ENCODE results near the gene SLC6A6.

The SLC6A6 gene

DNA sequence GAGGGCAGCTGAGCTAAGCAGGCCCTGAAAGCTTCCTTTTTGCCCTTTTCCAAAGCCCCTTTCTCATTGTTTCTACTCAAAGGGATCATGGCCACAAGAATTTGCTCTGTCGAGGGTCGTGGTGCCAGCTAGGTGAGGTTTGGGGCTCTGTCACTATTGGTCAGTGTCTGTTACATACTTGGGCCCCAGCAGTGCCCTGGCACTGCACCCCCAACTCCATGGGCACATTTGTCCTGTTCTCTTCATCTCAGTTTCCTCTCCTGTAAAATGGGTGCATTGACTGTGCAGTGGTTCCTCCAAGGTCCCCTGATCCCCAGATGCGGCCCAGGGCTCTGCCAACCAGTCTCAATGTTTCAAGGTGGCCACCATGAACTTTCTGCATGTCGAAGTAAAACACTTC is 62.1 kb downstream of the SLC6A6 start:
- H3K27ac Mint-ChIP-seq, result no peak overlapping the region
- no peak for DNase-seq
- no peaks in the 10 kb centered on the region for H3K9me3 Mint-ChIP-seq
- H3K4me1 Mint-ChIP-seq, result peaks cover 31% of the 10 kb centered on the region
- H3K36me3 Mint-ChIP-seq (ENCODE audit: low read depth), result peaks cover 41% of the 10 kb centered on the region
- H3K27me3 Mint-ChIP-seq (ENCODE audit: low read depth, poor library complexity), result no peaks in the 10 kb centered on the region
- TF ChIP-seq, protein P1, sequence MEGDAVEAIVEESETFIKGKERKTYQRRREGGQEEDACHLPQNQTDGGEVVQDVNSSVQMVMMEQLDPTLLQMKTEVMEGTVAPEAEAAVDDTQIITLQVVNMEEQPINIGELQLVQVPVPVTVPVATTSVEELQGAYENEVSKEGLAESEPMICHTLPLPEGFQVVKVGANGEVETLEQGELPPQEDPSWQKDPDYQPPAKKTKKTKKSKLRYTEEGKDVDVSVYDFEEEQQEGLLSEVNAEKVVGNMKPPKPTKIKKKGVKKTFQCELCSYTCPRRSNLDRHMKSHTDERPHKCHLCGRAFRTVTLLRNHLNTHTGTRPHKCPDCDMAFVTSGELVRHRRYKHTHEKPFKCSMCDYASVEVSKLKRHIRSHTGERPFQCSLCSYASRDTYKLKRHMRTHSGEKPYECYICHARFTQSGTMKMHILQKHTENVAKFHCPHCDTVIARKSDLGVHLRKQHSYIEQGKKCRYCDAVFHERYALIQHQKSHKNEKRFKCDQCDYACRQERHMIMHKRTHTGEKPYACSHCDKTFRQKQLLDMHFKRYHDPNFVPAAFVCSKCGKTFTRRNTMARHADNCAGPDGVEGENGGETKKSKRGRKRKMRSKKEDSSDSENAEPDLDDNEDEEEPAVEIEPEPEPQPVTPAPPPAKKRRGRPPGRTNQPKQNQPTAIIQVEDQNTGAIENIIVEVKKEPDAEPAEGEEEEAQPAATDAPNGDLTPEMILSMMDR (IDR thresholded peaks at IDR 0.05), result no peak
- H3K4me3 Mint-ChIP-seq, result no peak overlapping the region

DNA sequence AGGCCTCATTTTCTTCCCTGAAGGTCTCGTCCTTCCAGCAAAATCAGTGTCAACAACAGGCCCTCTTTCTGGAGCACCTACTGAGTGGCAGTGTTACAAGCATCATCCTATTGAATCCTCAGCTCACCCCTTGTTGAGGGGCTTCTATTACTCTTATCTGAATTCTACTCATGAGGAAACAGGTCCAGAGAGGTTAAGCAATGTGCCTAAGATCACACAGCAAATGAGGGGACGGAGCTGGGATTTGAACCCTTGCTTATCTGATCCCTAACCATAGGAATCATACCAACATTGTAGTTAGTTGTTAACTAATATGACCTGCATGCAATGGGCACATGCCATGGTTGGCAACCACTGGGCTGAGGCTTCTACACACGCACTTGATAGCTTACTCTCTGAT is 63.0 kb downstream of the SLC6A6 start:
- Mint-ChIP-seq H3K27ac (no peak overlapping the region), H3K27me3 (ENCODE audit: low read depth, poor library complexity) (no peaks in the 10 kb centered on the region), H3K9me3 (no peaks in the 10 kb centered on the region), H3K4me3 (no peak overlapping the region), H3K4me1 (peaks cover 34% of the 10 kb centered on the region), H3K36me3 (ENCODE audit: low read depth) (peaks cover 41% of the 10 kb centered on the region)
- no peak for DNase-seq
- TF ChIP-seq, protein P1 (IDR thresholded peaks at IDR 0.05), result no peak

DNA sequence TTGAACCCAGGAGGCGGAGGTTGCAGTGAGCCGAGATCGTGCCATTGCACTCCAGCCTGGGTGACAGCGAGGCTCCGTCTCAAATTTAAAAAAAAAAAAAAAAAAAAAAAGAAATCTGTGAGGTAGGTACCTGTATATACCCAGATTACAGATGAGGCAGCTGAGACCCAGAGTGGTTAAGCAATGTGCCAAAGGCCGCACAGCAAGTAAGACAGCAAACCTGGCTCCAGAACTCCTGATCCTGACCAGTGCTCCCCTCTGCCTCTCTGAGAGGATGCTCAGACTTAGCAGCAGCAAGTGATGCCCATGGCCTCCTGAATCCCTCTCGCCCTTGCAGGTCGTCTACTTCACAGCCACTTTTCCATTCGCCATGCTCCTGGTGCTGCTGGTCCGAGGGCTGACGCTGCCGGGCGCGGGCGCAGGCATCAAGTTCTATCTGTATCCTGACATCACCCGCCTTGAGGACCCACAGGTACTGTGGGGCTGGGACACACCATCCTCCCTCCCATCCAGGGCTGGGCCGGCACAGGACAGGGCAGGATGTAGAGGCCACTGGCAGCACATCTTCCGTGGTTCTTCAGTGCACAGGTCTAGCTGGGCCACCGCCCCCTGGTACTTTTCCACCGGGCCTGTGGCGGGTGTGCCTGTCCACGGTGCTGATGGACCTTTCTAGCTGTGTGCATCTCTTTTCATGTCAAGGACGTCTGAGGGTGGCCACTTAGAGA is 63.9 kb downstream of the SLC6A6 start:
- TF ChIP-seq, protein P1 (IDR thresholded peaks at IDR 0.05), result no peak
- Mint-ChIP-seq H3K27ac (no peak overlapping the region), H3K27me3 (ENCODE audit: low read depth, poor library complexity) (no peaks in the 10 kb centered on the region), H3K36me3 (ENCODE audit: low read depth) (peaks cover 42% of the 10 kb centered on the region), H3K9me3 (no peaks in the 10 kb centered on the region), H3K4me1 (peaks cover 32% of the 10 kb centered on the region), H3K4me3 (no peak overlapping the region)
- no peak for DNase-seq

DNA sequence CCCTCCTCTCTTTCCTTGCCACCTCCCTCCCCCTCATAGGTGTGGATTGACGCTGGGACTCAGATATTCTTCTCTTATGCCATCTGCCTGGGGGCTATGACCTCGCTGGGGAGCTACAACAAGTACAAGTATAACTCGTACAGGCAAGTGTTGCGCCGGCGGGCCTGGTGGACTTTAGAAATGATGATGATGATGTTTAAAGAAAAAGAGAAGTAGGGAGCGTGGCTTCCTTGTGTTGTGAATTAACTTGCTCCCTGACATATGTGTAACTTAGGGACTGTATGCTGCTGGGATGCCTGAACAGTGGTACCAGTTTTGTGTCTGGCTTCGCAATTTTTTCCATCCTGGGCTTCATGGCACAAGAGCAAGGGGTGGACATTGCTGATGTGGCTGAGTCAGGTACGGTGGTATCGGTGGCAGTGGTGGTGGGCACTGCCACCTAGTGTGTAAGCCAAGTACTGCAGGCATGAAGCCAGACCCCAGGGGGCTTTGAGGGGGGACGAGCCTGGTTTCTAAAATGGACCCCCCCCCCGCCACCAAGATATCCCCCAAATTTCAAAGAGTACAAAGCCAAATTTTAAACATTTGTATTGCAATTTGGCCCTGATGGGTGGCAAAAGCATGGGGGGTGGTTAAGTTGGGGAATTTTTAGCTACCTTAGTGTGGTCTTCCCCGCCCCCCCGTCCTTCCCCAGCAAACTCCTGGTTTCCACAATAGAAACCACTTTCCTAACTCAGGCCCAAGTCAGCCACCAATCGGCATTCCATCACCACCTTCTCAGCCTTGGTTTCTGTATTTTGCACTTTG is 65.6 kb downstream of the SLC6A6 start:
- Mint-ChIP-seq H3K4me1 (peaks cover 31% of the 10 kb centered on the region), H3K4me3 (no peak overlapping the region), H3K36me3 (ENCODE audit: low read depth) (peaks cover 52% of the 10 kb centered on the region), H3K27me3 (ENCODE audit: low read depth, poor library complexity) (no peaks in the 10 kb centered on the region), H3K27ac (no peak overlapping the region), H3K9me3 (peaks cover 7% of the 10 kb centered on the region)
- peak; percentile 71 for DNase-seq
- TF ChIP-seq, protein P1 (IDR thresholded peaks at IDR 0.05), result peak; percentile 80

DNA sequence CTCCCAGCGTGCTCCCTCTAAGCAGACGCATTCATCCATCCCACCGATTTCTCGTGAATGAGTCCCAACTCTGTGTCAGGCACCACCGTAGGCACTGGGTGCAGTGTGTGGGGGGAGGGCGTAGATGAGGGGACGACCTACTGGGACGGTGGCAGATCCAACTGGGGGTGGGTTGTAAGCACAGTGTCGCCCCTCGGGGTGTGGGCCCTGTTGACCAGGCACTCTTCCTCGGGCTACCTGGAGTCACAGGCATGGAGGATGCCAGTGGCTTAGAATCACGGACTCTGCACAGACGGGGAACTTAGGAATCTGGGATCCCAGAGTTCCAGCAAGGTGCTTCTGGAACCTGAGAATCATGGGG is 66.2 kb downstream of the SLC6A6 start:
- no peak overlapping the region for H3K4me3 Mint-ChIP-seq
- TF ChIP-seq, protein P1 (IDR thresholded peaks at IDR 0.05), result no peak
- peaks cover 13% of the 10 kb centered on the region for H3K9me3 Mint-ChIP-seq
- H3K27ac Mint-ChIP-seq, result no peak overlapping the region
- H3K36me3 Mint-ChIP-seq (ENCODE audit: low read depth), result peaks cover 54% of the 10 kb centered on the region
- H3K27me3 Mint-ChIP-seq (ENCODE audit: low read depth, poor library complexity), result no peaks in the 10 kb centered on the region
- no peak for DNase-seq
- H3K4me1 Mint-ChIP-seq, result peaks cover 31% of the 10 kb centered on the region
